Measurements from ENCODE around the gene CYBA. TPM values are rescaled to one million over a fixed set of nuclear protein-coding genes. Genes with fewer than 3 reads are reported as not detected.
A peak's percentile ranks its signal among the peaks of the same experiment; 100 is the strongest.

CYBA gene
- total and polyA plus RNA-seq, 2 donors (not counting 1 experiment from before 2014, with no cell fraction given): 701 to 1,336 TPM

GRCh38 chr16:88654363-88655052, 3.7 kb upstream of the CYBA start:
- no peak for DNase-seq
- TF ChIP-seq CTCF (IDR thresholded peaks at IDR 0.05): no peak
- no peak overlapping the region for H2AFZ ChIP-seq (ENCODE audit: insufficient read depth, low read depth, low read length, poor library complexity, severe bottlenecking)
- Mint-ChIP-seq H3K27me3 (no peaks in the 10 kb centered on the region), H3K4me3 (no peak overlapping the region), H3K27ac (peak overlapping the region; percentile 15), H3K9me3 (ENCODE audit: insufficient read depth) (no peaks in the 10 kb centered on the region), H3K4me1 (peaks cover 19% of the 10 kb centered on the region)
- peaks cover 15 to 28% of the 10 kb centered on the region in 2 donors for H3K4me1 ChIP-seq (ENCODE audit: control insufficient read depth in 2 of 2, insufficient read depth in 2 of 2, low read length in 2 of 2)
- no peak for ATAC-seq (ENCODE audit: low read depth)
- H3K27ac ChIP-seq (ENCODE audit: low read length in 2 of 2): no peak overlapping the region
- intact Hi-C loops (cut with micrococcal nuclease): no loop called here
- CTCF ChIA-PET: no interaction called here
- H3K27me3 ChIP-seq (replicated peaks in 1 of 4; ENCODE audit: control extremely low read depth in 1 of 4, control insufficient read depth in 3 of 4, insufficient read depth in 4 of 4, low read length in 3 of 4): no peaks in the 10 kb centered on the region
- WGBS (ENCODE audit: insufficient coverage): 91% methylated on average over 26 of the region's 28 CpGs
- H3K79me2 ChIP-seq (ENCODE audit: control insufficient read depth, insufficient read depth, low read length): peaks cover 54% of the 10 kb centered on the region
- peaks cover 0 to 17% of the 10 kb centered on the region in 2 experiments for H3K36me3 ChIP-seq (replicated peaks in 1 of 2; ENCODE audit: control extremely low read depth in 1 of 2, control insufficient read depth in 1 of 2, extremely low read depth in 1 of 2, insufficient read depth in 2 of 2, low read length in 1 of 2)
- H3K9ac ChIP-seq (ENCODE audit: low read length): no peak overlapping the region
- POLR2A ChIA-PET: no interaction called here
- no peak overlapping the region for H3K4me3 ChIP-seq (ENCODE audit: control extremely low read depth in 1 of 5, extremely low read depth in 1 of 5, insufficient read depth in 1 of 5, low read depth in 2 of 5, low read length in 4 of 5)
- H3K9me3 ChIP-seq (ENCODE audit: control extremely low read depth in 1 of 3, control insufficient read depth in 2 of 3, insufficient read depth in 1 of 3, low read length in 2 of 3): no peaks in the 10 kb centered on the region
- peaks cover 18% of the 10 kb centered on the region for H4K20me1 ChIP-seq (ENCODE audit: control insufficient read depth, insufficient read depth, low read length, poor library complexity, severe bottlenecking)
- no peak overlapping the region for H3K4me2 ChIP-seq (replicated peaks; ENCODE audit: low read depth, low read length, poor library complexity, severe bottlenecking)

- Histone ChIP-seq H3K4me1 (ENCODE audit: control insufficient read depth in 2 of 2, insufficient read depth in 2 of 2, low read length in 2 of 2) (peaks cover 22 to 35% of the 10 kb centered on the region in 2 donors), H3K27me3 (replicated peaks in 1 of 4; ENCODE audit: control extremely low read depth in 1 of 4, control insufficient read depth in 3 of 4, insufficient read depth in 4 of 4, low read length in 3 of 4) (no peaks in the 10 kb centered on the region), H3K27ac (ENCODE audit: low read length in 2 of 2) (no peak overlapping the region), H3K9ac (ENCODE audit: low read length) (no peak overlapping the region), H3K79me2 (ENCODE audit: control insufficient read depth, insufficient read depth, low read length) (peaks cover 54% of the 10 kb centered on the region), H3K36me3 (replicated peaks in 1 of 2; ENCODE audit: control extremely low read depth in 1 of 2, control insufficient read depth in 1 of 2, extremely low read depth in 1 of 2, insufficient read depth in 2 of 2, low read length in 1 of 2) (peaks cover 0 to 24% of the 10 kb centered on the region in 2 experiments), H3K4me2 (replicated peaks; ENCODE audit: low read depth, low read length, poor library complexity, severe bottlenecking) (no peak overlapping the region), H4K20me1 (ENCODE audit: control insufficient read depth, insufficient read depth, low read length, poor library complexity, severe bottlenecking) (peaks cover 25% of the 10 kb centered on the region), H3K9me3 (ENCODE audit: control extremely low read depth in 1 of 3, control insufficient read depth in 2 of 3, insufficient read depth in 1 of 3, low read length in 2 of 3) (no peaks in the 10 kb centered on the region), H3K4me3 (ENCODE audit: control extremely low read depth in 1 of 5, extremely low read depth in 1 of 5, insufficient read depth in 1 of 5, low read depth in 2 of 5, low read length in 4 of 5) (no peak overlapping the region), H2AFZ (ENCODE audit: insufficient read depth, low read depth, low read length, poor library complexity, severe bottlenecking) (no peak overlapping the region)
- no peaks in the 10 kb centered on the region for H3K27me3 Mint-ChIP-seq
- H3K9me3 Mint-ChIP-seq (ENCODE audit: insufficient read depth): no peaks in the 10 kb centered on the region
- H3K4me3 Mint-ChIP-seq: no peak overlapping the region
- DNase-seq (no peak), ATAC-seq (ENCODE audit: low read depth) (no peak)
- H3K27ac Mint-ChIP-seq: peak overlapping the region; percentile 53
- TF ChIP-seq CTCF (IDR thresholded peaks at IDR 0.05): no peak
- no peak for TF ChIP-seq EZH2 (IDR thresholded peaks at IDR 0.05; ENCODE audit: borderline replicate concordance, insufficient read depth, low read depth, low read length, poor library complexity, severe bottlenecking)
- intact Hi-C loops (cut with micrococcal nuclease): no loop called here
- H3K4me1 Mint-ChIP-seq: peaks cover 24% of the 10 kb centered on the region
- WGBS (ENCODE audit: insufficient coverage): 89% methylated on average over 29 of the region's 32 CpGs
- ChIA-PET CTCF (interaction anchor here (1.0 kb wide), 1 partner anchor 11 kb away, joined by 3 read pairs; no protein-coding TSS in a partner anchor), POLR2A (interaction anchor here (2.0 kb wide), 1 partner anchor 9 kb away, joined by 6 read pairs; the partner anchor contains the start of gene MVD)
Measured at GRCh38 chr16:88653596-88654362, 2.9 kb upstream of the CYBA start.
